H9 (cell line): ENCODE measurements around the gene RABGAP1L. TPM values are rescaled to one million over a fixed set of nuclear protein-coding genes. Genes with fewer than 3 reads are reported as not detected.
A peak's percentile ranks its signal among the peaks of the same experiment; 100 is the strongest.

Experiments
- DNase-seq: peaks from one replicate; pipeline ENCODE4 v3.0.0-alpha.2; 2017
- H2AFZ ChIP-seq: one replicate; pipeline ENCODE4 v1.6.1; 2013; ENCODE audit warnings: mild to moderate bottlenecking, low read length, control low read depth, moderate library complexity
- H2AK5ac ChIP-seq: 2 replicates; pipeline ENCODE4 v1.6.1; 2013; ENCODE audit warnings: low read length, control low read depth, mixed read lengths; ENCODE audit not compliant: insufficient read length
- H2BK120ac ChIP-seq: one replicate; pipeline ENCODE4 v1.6.1; 2013; ENCODE audit warnings: low read depth, mild to moderate bottlenecking, low read length, control low read depth, inconsistent platforms; ENCODE audit not compliant: poor library complexity, severe bottlenecking
- H2BK12ac ChIP-seq: 2 replicates; pipeline ENCODE4 v1.6.1; 2013; ENCODE audit warnings: low read length, control low read depth, mixed read lengths, low read depth; ENCODE audit not compliant: insufficient read length
- H2BK15ac ChIP-seq: 2 replicates; pipeline ENCODE4 v1.6.1; 2013; ENCODE audit warnings: low read depth, low read length, control low read depth
- H2BK20ac ChIP-seq: one replicate; pipeline ENCODE4 v1.6.1; 2013; ENCODE audit warnings: low read depth, mild to moderate bottlenecking, low read length, control low read depth, inconsistent platforms; ENCODE audit not compliant: poor library complexity, severe bottlenecking
- H2BK5ac ChIP-seq: 2 replicates; pipeline ENCODE4 v1.6.1; 2013; ENCODE audit warnings: low read length, control low read depth, mixed read lengths; ENCODE audit not compliant: insufficient read length
- H3K14ac ChIP-seq: 2 replicates; pipeline ENCODE4 v1.6.1; 2013; ENCODE audit warnings: low read length, control low read depth; ENCODE audit not compliant: insufficient read depth
- H3K18ac ChIP-seq: 2 replicates; pipeline ENCODE4 v1.6.1; 2013; ENCODE audit warnings: low read depth, mild to moderate bottlenecking, mixed read lengths, low read length, control low read depth; ENCODE audit not compliant: insufficient read length
- H3K23ac ChIP-seq: 2 replicates; pipeline ENCODE4 v1.6.1; 2013; ENCODE audit warnings: low read length, control low read depth, mixed read lengths, low read depth; ENCODE audit not compliant: insufficient read length
- H3K23me2 ChIP-seq: 2 replicates; pipeline ENCODE4 v1.6.1; 2013; ENCODE audit warnings: low read depth, mild to moderate bottlenecking, mixed read lengths, low read length, control low read depth; ENCODE audit not compliant: insufficient read length, poor library complexity, severe bottlenecking
- H3K27ac ChIP-seq: 2 replicates; pipeline ENCODE4 v1.5.1; 2013; ENCODE audit warnings: low read length, control low read depth, mixed read lengths, low read depth; ENCODE audit not compliant: insufficient read length
- H3K27me3 ChIP-seq: 2 replicates; pipeline ENCODE4 v1.6.1; 2013; ENCODE audit warnings: low read length, control low read depth, inconsistent platforms; ENCODE audit not compliant: insufficient read depth
- H3K4ac ChIP-seq: 2 replicates; pipeline ENCODE4 v1.6.1; 2013; ENCODE audit warnings: low read depth, mild to moderate bottlenecking, control low read depth, inconsistent platforms, low read length, moderate library complexity
- H3K4me1 ChIP-seq: 2 replicates; pipeline ENCODE4 v1.6.1; 2013; ENCODE audit warnings: low read length, control low read depth, inconsistent platforms; ENCODE audit not compliant: insufficient read depth
- H3K4me2 ChIP-seq: 2 replicates; pipeline ENCODE4 v1.6.1; 2013; ENCODE audit warnings: low read length, control low read depth, mixed read lengths; ENCODE audit not compliant: insufficient read length, insufficient read depth
- H3K56ac ChIP-seq: 2 replicates; pipeline ENCODE4 v1.6.1; 2013; ENCODE audit warnings: low read depth, mild to moderate bottlenecking, mixed read lengths, low read length, control low read depth; ENCODE audit not compliant: insufficient read length
- H3K79me1 ChIP-seq: 2 replicates; pipeline ENCODE4 v1.6.1; 2013; ENCODE audit warnings: low read depth, mild to moderate bottlenecking, moderate library complexity, low read length, control low read depth, inconsistent platforms; ENCODE audit not compliant: insufficient read depth, poor library complexity, severe bottlenecking
- H3K79me2 ChIP-seq: 2 replicates; pipeline ENCODE4 v1.6.1; 2013; ENCODE audit warnings: low read length, control low read depth, inconsistent platforms; ENCODE audit not compliant: insufficient read depth
- H3K9ac ChIP-seq: 2 replicates; pipeline ENCODE4 v1.6.1; 2013; ENCODE audit warnings: low read length, control low read depth, mixed read lengths; ENCODE audit not compliant: insufficient read length; ENCODE audit errors: extremely low read depth
- H3K9me3 ChIP-seq: one replicate; pipeline ENCODE4 v1.6.1; 2013; ENCODE audit warnings: low read depth, low read length, inconsistent platforms; ENCODE audit not compliant: control insufficient read depth
- H3T11ph ChIP-seq: one replicate; pipeline ENCODE4 v1.6.1; 2013; ENCODE audit warnings: mild to moderate bottlenecking, low read length, control low read depth, inconsistent platforms
- H4K20me1 ChIP-seq: one replicate; pipeline ENCODE4 v1.6.1; 2013; ENCODE audit not compliant: control insufficient read depth, insufficient read length, insufficient read depth
- H4K5ac ChIP-seq: 2 replicates; pipeline ENCODE4 v1.6.1; 2013; ENCODE audit warnings: low read depth, mild to moderate bottlenecking, mixed read lengths, low read length, control low read depth; ENCODE audit not compliant: insufficient read length
- H4K8ac ChIP-seq: replicated peaks from 2 replicates; pipeline ENCODE4 v1.6.1; 2013; ENCODE audit warnings: low read length, control low read depth, mixed read lengths, low read depth; ENCODE audit not compliant: insufficient read length
- H4K91ac ChIP-seq: 2 replicates; pipeline ENCODE4 v1.6.1; 2013; ENCODE audit warnings: low read depth, mild to moderate bottlenecking, moderate library complexity, mixed read lengths, low read length, control low read depth; ENCODE audit not compliant: insufficient read length
- H3K27ac Mint-ChIP-seq, 3 experiments: 2 replicates in 2 of 3; 3 replicates in 1 of 3; pipeline ENCODE4 v1.8.0; 2020 to 2021; ENCODE audit warnings: mixed read lengths in 3 of 3, mild to moderate bottlenecking in 1 of 3, moderate library complexity in 1 of 3
- H3K27me3 Mint-ChIP-seq: 2 replicates; pipeline ENCODE4 v1.8.0; 2021; ENCODE audit warnings: low read depth, mild to moderate bottlenecking, moderate library complexity, mixed read lengths
- H3K36me3 Mint-ChIP-seq, 3 experiments: 2 replicates in 2 of 3; 3 replicates in 1 of 3; pipeline ENCODE4 v1.8.0; 2020 to 2021; ENCODE audit warnings: low read depth in 3 of 3, mixed read lengths in 3 of 3; ENCODE audit not compliant: insufficient read depth in 1 of 3
- H3K4me1 Mint-ChIP-seq, 2 experiments: 2 replicates each; pipeline ENCODE4 v1.8.0; 2020; ENCODE audit warnings: mixed read lengths in 2 of 2
- H3K4me3 Mint-ChIP-seq, 2 experiments: 2 replicates in 1 of 2; 3 replicates in 1 of 2; pipeline ENCODE4 v1.8.0; 2020 to 2021; ENCODE audit warnings: mild to moderate bottlenecking in 2 of 2, mixed read lengths in 2 of 2, moderate library complexity in 1 of 2
- H3K9me3 Mint-ChIP-seq, 2 experiments: 2 replicates in 1 of 2; 3 replicates in 1 of 2; pipeline ENCODE4 v1.8.0; 2020; ENCODE audit warnings: mild to moderate bottlenecking in 2 of 2, mixed read lengths in 2 of 2, moderate library complexity in 1 of 2
- WGBS: extraction: QIAGEN DNeasy Blood & Tissue Kit; methylation state at CpG from one replicate; pipeline ENCODE4 v1.1.7; 2013; ENCODE audit warnings: missing lambda C conversion rate, low lambda C conversion rate, mixed read lengths; ENCODE audit not compliant: insufficient read length; ENCODE audit errors: extremely low coverage; 5-methylcytosine and 5-hydroxymethylcytosine counted together
- total RNA-seq: library from RNA; stranded (reverse); gene quantifications from 2 replicates; pipeline ENCODE4 v1.2.1, GENCODE V29; 2021
- TF ChIP-seq, protein P1 (sequence below): fragments of 200-600 bp; sonication (generic); conservative IDR thresholded peaks from 3 replicates; pipeline ENCODE4 v1.8.0; 2021; ENCODE audit warnings: antibody characterized with exemption, mild to moderate bottlenecking

RABGAP1L gene
- total RNA-seq, 1 experiment from 2014 or later, result 147 TPM

DNA sequence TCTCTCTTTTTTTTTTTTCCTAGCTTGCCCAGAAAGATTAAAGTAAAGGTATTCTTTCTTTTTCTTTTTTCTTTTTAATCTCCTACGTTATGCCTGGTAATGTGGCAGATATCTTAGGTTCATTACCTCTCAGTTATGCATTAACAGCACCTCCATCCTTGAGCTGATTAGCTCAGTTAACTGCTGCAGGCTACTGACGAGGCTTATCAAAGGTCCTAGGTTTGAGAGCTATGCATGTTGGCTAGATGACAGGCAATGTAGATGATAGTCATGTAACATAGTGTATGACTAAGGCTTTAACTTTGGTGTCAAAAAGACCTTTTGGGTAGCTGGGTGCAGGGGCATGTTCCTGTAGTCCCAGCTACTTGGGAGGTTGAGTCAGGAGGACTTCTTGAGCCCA, 786.7 kb downstream of the RABGAP1L start:
- H4K20me1 ChIP-seq, result no peaks in the 10 kb centered on the region
- peaks cover 2% of the 10 kb centered on the region; the same call in 1 of the 2 replicates for H3K79me2 ChIP-seq
- H2BK5ac ChIP-seq, result no peak overlapping the region
- no peak overlapping the region for H3K27ac ChIP-seq
- no peak overlapping the region for H2BK20ac ChIP-seq
- no peak overlapping the region for H2BK12ac ChIP-seq
- no peak overlapping the region for H2AK5ac ChIP-seq
- H3K79me1 ChIP-seq, result peaks cover 8% of the 10 kb centered on the region
- H3K4me1 ChIP-seq, result no peaks in the 10 kb centered on the region
- H3K27me3 ChIP-seq, result no peaks in the 10 kb centered on the region
- no peak overlapping the region for H3K4me2 ChIP-seq
- H4K91ac ChIP-seq, result no peak overlapping the region
- TF ChIP-seq, protein P1, sequence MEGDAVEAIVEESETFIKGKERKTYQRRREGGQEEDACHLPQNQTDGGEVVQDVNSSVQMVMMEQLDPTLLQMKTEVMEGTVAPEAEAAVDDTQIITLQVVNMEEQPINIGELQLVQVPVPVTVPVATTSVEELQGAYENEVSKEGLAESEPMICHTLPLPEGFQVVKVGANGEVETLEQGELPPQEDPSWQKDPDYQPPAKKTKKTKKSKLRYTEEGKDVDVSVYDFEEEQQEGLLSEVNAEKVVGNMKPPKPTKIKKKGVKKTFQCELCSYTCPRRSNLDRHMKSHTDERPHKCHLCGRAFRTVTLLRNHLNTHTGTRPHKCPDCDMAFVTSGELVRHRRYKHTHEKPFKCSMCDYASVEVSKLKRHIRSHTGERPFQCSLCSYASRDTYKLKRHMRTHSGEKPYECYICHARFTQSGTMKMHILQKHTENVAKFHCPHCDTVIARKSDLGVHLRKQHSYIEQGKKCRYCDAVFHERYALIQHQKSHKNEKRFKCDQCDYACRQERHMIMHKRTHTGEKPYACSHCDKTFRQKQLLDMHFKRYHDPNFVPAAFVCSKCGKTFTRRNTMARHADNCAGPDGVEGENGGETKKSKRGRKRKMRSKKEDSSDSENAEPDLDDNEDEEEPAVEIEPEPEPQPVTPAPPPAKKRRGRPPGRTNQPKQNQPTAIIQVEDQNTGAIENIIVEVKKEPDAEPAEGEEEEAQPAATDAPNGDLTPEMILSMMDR, result no peak
- H3T11ph ChIP-seq, result no peak overlapping the region
- no peak overlapping the region for H3K14ac ChIP-seq
- no peaks in the 10 kb centered on the region for H3K23me2 ChIP-seq
- H3K18ac ChIP-seq, result no peak overlapping the region
- no CpG with 5 or more reads among the region's 2 CpGs for WGBS
- no peak overlapping the region for H2BK15ac ChIP-seq
- Mint-ChIP-seq H3K4me1 (peaks cover 10 to 26% of the 10 kb centered on the region in 2 experiments), H3K4me3 (no peak overlapping the region), H3K9me3 (no peaks in the 10 kb centered on the region), H3K36me3 (peaks cover 0 to 25% (median 16%) of the 10 kb centered on the region in 3 experiments; a peak in 5 of 7 replicates), H3K27me3 (no peaks in the 10 kb centered on the region), H3K27ac (peak overlapping the region in 2 of 3 experiments; percentile 42 to 70; a peak in 3 of 7 replicates)
- H3K56ac ChIP-seq, result no peak overlapping the region
- no peaks in the 10 kb centered on the region for H3K9me3 ChIP-seq
- DNase-seq, result no peak
- H3K9ac ChIP-seq, result no peak overlapping the region
- H4K5ac ChIP-seq, result no peak overlapping the region
- H2AFZ ChIP-seq, result no peak overlapping the region
- no peak overlapping the region for H3K23ac ChIP-seq
- no peak overlapping the region for H4K8ac ChIP-seq
- no peak overlapping the region for H3K4ac ChIP-seq
- H2BK120ac ChIP-seq, result no peak overlapping the region
